GM21528 (cell line): ENCODE measurements around the gene MAVS.
"Not testable (repeated sequence)": the region's sequence is repeated elsewhere in the genome, so short reads cannot be mapped to it uniquely, and the experiment has no call there.

Source experiments
- ATAC-seq: cut with Tn5 transposase; IDR thresholded peaks from one replicate; pipeline ENCODE4 v1.9.1; 2021; ENCODE audit warnings: mild to moderate bottlenecking, moderate library complexity; ENCODE audit not compliant: unreplicated experiment, low FRiP score

MAVS gene

DNA sequence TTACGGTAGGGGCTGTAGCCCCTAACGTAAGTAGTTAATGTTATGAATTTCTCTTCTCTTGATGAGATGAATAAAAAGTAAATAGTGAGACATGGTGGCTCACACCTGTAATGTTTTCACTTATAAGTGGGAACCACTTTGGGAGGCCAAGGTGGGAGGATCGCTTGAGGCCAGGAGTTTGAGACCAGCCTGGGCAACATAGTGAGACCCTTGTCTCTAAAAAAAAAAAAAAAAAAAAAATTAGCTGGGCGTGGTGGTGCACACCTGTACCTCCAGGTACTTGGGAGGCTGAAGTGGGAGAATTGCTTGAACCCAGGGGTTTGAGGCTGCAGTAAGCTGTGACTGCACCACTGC is 32.3 kb downstream of the MAVS start:
- ATAC-seq, result not testable (repeated sequence)

DNA sequence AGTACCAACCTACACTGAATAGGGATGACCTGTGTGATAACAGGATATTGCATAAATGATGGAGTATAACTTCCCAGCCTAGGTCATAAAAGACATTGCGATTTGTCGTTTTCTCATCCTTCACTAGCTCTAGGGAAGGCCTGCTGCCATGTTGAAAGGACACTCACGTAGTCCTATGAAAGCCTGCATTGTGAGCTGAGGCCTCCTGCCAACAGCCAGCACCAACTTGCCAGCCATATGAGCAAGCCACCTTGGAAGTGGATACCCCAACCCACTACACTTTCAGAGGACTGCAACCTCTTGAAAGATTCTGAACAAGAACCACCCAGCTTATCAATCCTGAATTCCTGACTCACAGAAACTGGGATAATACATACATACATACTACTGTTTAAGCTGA is 39.1 kb downstream of the MAVS start:
- no peak for ATAC-seq

DNA sequence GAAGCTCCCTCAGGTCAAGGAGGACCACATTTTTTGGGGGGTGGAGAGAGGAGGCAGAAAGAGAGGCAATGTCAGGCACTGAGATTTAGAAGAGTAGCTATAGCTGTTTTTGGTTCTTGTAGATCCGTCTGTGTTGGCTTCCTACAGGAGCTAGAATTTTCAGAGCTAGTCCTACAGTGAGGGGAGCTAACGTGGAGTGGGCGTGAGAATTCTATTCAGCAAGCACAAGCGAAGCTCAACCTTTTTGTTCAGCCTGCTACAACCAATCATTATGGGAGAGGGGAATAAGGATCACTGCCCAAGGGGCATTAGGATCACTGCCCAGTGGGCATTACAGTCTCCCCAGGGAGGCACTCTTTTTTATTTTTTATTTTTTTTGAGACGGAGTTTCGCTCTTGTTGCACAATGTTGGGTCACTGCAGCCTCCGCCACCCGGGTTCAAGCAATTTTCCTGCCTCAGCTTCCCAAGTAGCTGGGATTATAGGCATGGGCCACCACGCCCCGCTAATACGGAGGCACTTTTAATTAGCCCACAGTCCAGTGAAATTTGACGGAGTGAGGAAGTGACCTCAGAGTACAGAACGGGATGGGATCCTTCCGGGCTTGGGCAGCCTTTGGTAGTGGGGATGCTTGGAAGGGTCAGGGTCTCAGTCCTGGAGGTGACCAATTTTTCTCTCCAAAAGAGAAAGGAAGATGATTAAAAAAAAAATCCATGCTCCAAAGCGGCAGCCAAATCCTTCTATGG is 41.4 kb downstream of the MAVS start:
- ATAC-seq, result no peak

DNA sequence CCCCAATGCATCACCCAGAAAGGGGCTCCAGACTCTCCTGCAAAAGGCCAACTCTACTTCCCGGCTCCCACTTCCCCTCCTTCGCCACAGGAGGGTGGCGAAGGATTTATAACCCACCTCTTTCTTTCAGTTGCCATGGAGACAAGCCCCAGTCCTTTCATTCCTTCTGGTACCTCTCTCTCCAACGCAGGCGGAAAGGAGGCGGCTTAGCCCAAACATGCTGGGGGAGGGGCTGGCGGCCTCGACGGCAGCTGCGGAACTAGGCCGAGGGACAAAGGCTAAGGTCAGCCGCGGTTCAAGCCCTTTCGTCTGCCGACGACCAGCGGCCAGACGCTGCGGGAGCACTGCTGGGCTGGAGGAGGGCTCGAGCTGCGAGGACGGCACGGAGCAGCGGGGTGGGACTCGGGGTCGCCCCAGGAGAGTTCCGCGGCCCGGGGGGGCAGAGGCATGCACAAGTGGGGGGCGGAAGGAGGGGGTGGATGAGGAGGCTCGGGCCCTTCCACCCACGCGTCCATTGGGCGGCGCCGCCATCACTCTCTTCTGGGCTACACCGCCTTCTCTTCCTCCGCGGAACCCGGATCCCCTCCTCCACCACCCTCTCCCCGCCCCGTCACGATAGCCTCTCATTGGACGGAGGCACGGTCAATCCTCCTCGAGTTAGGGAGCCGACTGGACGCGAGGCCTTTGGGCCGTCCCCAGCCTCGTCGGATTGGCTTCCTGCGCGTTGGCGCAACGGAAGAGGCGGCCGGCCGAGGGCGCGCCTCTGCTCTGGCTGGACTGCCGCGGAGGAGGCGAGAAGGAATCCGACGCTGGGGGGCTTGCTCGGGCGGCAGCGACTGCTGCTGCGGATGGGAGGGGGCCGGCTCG is 42.2 kb downstream of the MAVS start, which contains the start of gene PANK2:
Gene PANK2, plus strand, starts transcription at position 766 of the 867 bp plus-strand sequence.
- ATAC-seq, result peak; percentile 91

DNA sequence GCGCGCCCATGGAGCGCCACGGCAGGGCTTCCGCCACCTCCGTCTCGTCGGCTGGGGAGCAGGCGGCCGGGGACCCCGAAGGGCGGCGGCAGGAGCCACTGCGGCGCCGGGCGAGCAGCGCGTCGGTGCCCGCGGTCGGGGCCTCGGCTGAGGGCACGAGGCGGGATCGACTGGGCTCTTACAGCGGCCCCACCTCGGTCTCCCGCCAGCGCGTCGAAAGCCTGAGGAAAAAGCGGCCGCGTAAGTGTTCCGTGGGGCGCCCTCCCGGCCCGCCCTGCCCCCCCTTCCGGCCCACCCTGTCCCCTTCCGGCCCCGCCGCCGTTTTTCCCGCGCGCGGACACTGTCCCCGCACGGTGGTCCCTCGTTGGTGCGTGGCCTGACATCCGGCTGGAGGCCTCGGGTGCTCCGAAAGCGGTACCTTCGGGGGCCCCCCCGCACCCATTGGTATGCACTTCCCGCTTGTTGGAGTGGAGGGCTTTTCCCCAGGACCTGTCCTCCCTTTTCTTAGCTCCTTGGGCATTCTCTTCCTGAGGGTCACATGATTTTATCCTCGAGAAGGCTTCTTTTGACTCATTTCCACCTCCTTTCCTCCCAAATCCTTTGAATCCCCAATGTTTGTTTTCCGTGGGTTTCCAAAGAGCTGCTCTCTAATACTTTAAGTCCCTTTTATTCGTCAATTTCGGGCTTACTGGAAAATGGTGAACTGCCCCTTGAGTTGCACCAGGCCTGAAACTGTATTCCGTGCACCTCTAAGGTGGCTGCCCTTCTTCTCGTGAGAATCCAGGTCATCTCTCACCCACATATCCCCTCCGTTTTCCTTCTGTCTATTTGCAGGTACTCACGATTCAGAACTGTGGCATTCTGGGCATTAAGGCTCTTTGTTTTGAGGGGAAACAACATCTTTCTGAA is 43.1 kb downstream of the MAVS start:
- ATAC-seq, result peak; percentile 23

DNA sequence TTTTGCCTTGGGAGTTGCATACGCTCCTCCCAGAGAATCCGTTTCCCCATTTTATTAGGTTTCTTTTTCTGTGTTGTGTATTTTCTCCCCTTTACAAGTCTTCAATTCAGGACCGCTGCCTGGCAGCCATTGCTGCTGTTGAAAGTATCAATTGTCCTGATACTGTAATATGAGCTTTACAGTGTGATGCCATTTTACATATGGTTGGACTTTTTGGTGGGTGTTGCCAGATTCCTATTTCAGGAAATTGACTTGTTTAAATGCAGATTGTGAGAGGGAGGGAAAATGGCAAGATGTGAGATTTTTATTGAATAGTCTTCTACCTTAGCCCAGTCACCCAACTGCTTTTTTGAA is 43.7 kb downstream of the MAVS start:
- ATAC-seq, result no peak

DNA sequence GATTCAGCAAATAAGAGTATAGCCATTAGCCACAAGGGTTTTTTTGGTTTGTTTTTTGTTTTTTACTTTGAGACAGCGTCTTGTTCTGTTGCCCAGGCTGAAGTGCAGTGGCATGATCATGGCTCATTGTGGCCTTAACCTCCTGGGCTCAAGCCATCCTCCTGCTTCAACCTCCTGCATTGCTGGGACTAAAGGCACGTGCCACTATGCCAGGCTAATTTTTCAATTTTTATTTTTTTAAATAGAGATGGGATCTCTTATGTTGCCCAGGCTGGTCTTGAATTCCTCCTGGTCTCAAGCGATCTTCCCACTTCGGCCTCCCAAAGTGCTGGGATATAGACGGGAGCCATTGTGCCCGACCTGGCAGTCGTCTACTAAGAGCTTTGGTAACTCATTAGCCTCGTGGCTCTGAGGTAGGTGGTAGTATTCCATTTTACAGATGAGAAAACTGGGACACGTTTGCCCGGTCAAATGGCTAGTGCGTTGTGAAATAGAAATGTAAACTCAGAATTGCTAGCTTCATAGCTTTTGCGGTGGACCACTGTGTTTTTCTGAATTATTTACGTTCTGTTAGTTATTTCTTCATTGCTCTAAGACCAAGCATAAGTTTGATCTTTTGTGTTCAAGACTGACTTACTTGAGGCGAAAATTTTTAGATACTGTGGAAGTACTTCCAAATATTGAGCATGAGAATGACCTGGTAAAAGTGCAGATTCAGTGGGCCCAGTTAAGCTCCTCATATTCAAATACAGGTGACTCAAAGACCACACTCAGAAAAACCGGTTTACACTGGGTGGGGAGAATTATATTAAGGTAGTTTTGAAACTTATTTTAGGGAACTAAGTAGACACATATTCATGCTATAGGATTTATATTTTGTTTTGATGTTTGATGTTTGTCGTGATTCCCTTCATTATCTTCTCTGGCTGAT is 44.6 kb downstream of the MAVS start:
- no peak for ATAC-seq

DNA sequence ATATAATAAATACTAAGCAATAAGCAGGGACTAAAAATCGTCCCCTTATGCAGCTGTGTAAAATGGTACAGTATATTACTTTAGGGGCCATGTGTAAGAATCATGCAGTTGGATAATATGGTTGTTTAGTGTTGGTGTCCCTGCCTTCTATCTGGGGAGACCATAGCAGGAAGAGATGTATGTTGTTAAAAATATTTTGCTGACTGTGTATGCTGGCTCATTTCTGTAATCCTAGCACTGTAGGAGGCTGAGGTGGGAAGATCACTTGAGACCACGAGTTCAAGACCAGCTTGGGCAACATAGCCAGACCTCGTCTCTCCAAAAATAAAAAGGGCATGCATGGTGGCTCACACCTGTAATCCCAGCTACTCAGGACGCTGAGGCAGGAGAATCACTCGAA is 48.2 kb downstream of the MAVS start:
- no peak for ATAC-seq

DNA sequence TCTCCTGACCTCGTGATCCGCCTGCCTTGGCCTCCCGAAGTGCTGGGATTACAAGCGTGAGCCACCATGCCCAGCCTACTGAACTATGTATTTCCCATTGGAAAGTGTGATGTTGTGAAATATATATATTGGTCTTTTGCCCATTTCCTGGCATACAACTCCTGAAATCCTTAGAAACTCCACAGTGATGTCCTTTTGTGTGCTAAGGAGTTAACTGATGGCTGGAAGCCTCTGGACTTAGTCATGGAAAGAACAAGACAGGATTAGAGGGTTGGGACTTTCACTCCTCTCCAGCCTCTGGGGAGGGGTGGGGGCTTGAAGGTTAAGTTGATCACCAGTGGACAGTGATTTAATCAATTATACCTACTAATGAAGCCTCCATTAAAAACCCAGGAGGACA is 49.7 kb downstream of the MAVS start:
- no peak for ATAC-seq

DNA sequence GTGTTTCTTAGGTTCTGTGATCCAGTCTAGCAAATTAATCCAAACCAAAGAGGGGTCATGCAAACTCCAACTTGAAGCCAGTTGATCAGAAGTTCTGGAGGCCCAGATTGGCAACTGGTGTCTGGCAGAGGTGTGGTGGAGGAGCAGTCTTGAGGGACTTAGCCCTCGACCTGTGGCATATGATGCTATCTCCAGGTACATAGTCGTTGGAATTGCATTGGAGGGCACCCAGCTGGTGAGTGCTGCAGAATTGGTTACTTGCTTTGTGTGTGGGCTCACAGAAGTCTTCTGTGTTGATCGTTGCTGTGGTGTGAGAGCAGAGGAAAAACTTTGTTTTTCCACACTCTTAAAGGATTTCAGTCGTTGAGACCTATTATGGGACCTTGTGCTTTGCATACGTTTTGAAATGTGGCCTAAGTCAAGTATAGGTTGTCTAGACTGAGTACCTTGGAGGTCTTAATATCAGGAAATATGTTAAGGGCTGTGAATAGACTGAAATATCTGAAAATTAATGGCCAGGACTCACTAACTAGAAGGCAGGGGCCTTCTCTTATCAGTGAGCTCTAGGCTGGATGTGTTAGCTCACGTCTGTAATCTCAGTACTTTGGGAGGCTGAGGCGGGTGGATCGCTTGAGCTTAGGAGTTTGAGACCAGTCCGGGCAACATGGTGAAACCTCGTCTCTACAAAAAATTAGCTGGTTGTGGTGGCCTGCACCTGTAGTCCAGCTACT is 50.4 kb downstream of the MAVS start:
- ATAC-seq, result no peak

DNA sequence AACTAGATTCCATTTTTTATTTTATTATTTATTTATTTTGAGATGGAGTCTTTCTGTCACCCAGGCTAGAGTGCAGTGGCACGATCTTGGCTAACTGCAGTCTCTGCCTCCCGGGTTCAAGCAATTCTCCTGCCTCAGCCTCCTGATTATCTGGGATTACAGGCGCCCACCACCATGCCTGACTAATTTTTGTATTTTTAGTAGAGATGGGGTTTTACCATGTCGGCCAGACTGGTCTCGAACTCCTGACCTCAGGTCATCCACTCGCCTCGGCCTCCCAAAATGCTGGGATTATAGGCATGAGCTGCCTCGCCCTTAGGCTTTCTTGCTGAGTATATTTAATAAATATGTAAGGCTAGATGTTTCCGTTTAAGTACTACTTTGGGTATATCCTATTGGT is 51.5 kb downstream of the MAVS start:
- ATAC-seq, result not testable (repeated sequence)

DNA sequence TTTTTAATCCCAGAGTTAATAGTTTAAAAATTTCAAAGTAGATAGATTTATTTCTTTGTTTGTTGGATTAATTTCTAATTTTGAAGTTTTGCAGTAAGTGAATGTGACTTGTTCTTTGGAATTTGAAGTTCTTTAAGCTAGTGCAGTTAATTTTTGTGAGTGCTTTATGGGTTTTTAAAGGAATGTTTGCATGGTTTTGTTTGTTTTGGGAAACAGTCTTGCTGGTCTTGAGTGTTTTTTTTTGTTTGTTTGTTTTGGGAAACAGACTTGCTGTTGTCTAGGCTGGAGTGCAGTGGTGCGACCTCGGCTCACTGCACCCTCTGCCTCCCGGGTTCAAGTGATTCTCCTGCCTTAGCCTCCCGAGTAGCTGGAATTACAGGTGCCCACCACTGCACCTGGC is 52.0 kb downstream of the MAVS start:
- ATAC-seq, result no peak

DNA sequence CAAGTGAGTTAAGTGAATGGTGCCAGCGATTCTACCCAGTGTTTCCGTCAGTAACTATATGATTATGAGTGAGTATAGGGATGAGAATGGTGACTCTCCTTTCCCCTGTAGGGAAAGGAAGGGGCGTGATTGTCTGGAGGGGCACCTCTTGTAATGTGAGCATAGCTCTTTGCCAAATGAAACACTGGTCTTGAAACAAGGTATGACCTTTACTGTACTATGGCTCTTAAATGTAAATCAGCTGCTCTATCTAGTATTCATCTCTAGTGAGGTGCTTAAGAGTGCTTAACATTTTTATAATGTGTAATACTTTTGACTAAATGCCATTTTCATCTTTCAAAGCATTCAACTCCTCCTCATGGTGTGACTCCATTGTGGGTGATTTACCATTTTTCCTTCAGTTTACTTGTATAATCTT is 53.6 kb downstream of the MAVS start:
- ATAC-seq, result no peak

DNA sequence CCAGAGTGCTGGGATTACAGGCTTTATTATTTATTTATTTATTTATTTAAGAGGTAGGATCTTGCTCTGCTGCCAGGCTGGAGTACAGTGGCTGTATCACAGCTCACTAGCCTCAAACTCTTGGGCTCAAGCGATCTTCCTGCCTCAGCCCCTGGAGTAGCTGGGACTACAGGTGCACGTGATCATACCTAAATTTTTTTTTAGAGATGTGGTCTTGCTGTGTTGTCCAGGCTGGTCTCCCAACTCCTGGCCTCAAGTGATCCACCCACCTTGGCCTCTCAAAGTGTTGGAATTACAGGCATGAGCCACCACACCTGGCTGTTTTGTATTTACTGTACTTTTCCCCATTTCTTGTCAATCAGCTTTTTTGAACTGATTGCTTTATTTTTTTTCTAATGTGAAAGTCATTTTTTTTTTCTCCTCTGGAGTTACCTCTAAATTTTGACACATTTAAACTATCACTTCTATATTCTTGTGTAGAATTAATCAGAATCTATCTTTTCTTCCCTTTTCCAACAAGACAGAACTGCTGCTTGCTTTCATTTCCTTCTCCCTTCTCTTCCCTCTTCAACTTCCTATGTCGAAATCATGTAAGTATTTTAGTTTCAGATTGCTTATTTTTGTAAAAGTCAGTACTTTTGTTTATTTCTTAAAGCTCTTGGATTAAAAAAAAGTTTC is 54.5 kb downstream of the MAVS start:
- no peak for ATAC-seq

DNA sequence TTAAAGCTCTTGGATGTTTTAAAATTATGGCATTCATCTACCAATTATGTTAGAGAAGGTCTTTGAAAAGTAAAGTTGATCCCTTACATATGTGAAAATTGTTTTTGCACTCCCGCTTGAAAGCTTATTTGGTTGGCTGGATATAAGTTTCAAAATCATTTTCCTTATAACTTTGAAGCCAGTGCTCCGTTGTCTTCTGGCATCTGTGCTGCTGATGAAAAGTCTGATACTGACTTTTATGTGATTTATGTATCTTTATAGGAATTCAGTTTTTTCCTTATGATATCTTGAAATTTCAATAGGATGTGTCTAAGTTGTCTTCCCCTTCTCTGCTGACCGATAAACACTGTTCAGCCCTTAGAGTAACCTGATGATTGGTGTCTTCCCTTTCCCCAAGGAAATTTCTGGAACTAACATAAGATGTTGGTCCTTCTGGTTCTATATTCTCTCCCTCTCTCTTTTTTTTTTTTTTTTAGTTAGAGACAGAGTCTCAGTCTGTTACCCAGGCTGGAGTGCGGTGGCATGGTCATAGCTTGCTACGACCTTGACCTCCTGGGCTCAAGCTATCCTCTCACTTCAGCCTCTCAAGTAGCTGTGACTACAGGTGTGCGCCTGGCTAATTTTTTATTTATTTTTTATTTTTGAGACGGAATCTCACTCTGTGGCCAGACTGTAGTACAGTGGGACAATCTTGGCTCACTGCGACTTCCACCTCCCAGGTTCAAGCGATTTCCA is 55.2 kb downstream of the MAVS start:
- no peak for ATAC-seq

DNA sequence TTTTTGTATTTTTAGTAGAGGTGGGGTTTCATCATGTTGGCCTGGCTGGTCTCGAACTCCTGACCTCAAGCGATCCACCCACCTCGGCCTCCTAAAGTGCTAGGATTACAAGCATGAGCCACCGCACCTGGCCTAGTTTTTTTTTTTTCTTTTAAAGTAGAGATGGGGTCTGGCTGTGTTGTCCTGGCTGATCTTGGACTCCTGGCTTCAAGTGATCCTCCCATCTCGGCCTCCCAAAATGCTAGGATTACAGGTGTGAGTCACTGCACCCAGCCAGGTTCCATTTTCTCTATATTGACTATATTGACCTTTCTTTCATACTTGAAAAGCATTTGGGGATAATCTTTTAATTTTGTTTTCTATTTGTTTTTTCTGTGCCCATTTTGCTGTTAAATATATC is 55.8 kb downstream of the MAVS start:
- no peak for ATAC-seq

DNA sequence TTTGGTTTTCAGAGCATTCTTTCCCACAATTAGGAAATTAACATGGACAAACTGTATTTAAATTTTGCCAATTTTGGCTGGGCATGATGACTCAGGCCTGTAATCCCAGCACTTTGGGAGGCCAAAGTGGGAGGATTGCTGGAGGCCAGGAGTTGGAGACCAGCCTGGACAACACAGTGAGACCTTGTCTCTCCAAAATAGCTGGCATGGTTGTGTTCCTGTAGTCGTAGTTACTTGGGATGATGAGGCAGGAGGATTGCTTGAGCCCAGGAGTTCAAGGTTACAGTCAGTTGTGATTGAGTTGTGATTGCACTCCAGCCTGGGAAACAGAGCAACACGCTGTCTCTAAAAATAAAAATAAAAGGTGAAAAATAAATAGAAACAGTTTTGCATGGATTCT is 57.6 kb downstream of the MAVS start:
- ATAC-seq, result no peak

DNA sequence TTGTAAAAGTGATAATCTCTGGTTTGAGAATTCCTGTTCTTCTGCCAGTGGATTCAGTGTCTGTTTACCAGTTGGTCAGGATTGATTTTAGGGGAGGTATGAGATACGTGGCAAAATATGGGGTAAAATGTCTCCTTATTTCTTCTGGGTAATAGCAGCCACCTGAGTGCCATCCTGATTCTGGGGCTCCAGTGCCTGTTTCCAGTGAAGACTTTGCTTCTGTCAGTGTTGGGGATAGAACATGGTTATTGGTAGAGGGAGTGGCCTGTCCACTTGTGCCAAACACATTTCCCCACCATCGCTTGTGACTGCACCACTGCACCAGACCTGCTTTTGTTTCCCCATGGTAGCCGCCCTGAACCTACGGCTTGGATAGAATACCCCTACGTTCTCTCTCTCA is 58.2 kb downstream of the MAVS start:
- ATAC-seq, result no peak
